Stomach smooth muscle (tissue), 2 donors: Measurements from ENCODE around the gene ARHGAP5.

Source experiments
- H3K27ac ChIP-seq: one replicate; pipeline ENCODE4 v1.7.0; 2013; ENCODE audit warnings: mild to moderate bottlenecking, low read length, inconsistent platforms
- H3K27me3 ChIP-seq, 2 donors: one replicate each; pipeline ENCODE4 v1.7.0; 2013; ENCODE audit warnings: low read length in 2 of 2; ENCODE audit not compliant: insufficient read depth in 2 of 2, control insufficient read depth in 1 of 2
- H3K36me3 ChIP-seq, 2 donors: one replicate each; pipeline ENCODE4 v1.7.0; 2013; ENCODE audit warnings: low read length in 2 of 2; ENCODE audit not compliant: control insufficient read depth in 2 of 2, insufficient read depth in 2 of 2
- H3K4me1 ChIP-seq: one replicate; pipeline ENCODE4 v1.7.0; 2013; ENCODE audit warnings: low read length; ENCODE audit not compliant: control insufficient read depth, insufficient read depth
- H3K4me3 ChIP-seq, 2 donors: one replicate each; pipeline ENCODE4 v1.7.0; 2013; ENCODE audit warnings: low read length in 2 of 2
- H3K9ac ChIP-seq, 2 donors: one replicate each; pipeline ENCODE4 v1.7.0; 2013; ENCODE audit warnings: low read length in 2 of 2, mild to moderate bottlenecking in 1 of 2
- H3K9me3 ChIP-seq, 2 donors: one replicate each; pipeline ENCODE4 v1.7.0; 2013; ENCODE audit warnings: low read length in 2 of 2; ENCODE audit not compliant: control insufficient read depth in 2 of 2
- donor health status: healthy.
- donor health status: Pancreatic carcinoma.

Gene ARHGAP5

GRCh38 chr14:32201816-32202490 is 124.8 kb downstream of the ARHGAP5 start, which contains the start of gene RNU6-7:
Gene RNU6-7, plus strand, starts transcription at chr14:32202045.
- Histone ChIP-seq H3K9ac (peak within 1 kb of the TSS; percentile 74 to 93), H3K36me3 (no peaks in the 10 kb centered on the region), H3K27me3 (no peaks in the 10 kb centered on the region), H3K9me3 (no peaks in the 10 kb centered on the region), H3K4me3 (peak within 1 kb of the TSS; percentile 68 to 87), H3K27ac (peak within 1 kb of the TSS; percentile 79), H3K4me1 (peaks cover 10% of the 10 kb centered on the region)

- H3K4me1 ChIP-seq = peaks cover 10% of the 10 kb centered on the region
- H3K27me3 ChIP-seq = no peaks in the 10 kb centered on the region
- H3K27ac ChIP-seq = peak overlapping the region; percentile 79
- H3K36me3 ChIP-seq = no peaks in the 10 kb centered on the region
- no peaks in the 10 kb centered on the region for H3K9me3 ChIP-seq
- peak overlapping the region; percentile 74 to 93 for H3K9ac ChIP-seq
- H3K4me3 ChIP-seq = peak overlapping the region; percentile 68 to 87
These were observed 125.4 kb downstream of the ARHGAP5 start for GRCh38 chr14:32202491-32202997.

- H3K9ac ChIP-seq = peak within 1 kb of the TSS; percentile 74 to 93
- H3K4me1 ChIP-seq = peaks cover 10% of the 10 kb centered on the region
- H3K27ac ChIP-seq = peak within 1 kb of the TSS; percentile 79
- no peaks in the 10 kb centered on the region for H3K36me3 ChIP-seq
- H3K27me3 ChIP-seq = no peaks in the 10 kb centered on the region
- peak within 1 kb of the TSS; percentile 68 to 87 for H3K4me3 ChIP-seq
- H3K9me3 ChIP-seq = no peaks in the 10 kb centered on the region
These were observed 126.1 kb downstream of the ARHGAP5 start, which contains the start of gene RNU6-8 for GRCh38 chr14:32202998-32203882. Gene RNU6-8, minus strand, starts transcription at chr14:32203269.

- H3K9me3 ChIP-seq = no peaks in the 10 kb centered on the region
- peak overlapping the region; percentile 68 to 87 for H3K4me3 ChIP-seq
- no peaks in the 10 kb centered on the region for H3K36me3 ChIP-seq
- H3K9ac ChIP-seq = peak overlapping the region; percentile 74 to 93
- no peaks in the 10 kb centered on the region for H3K27me3 ChIP-seq
- peaks cover 10% of the 10 kb centered on the region for H3K4me1 ChIP-seq
- H3K27ac ChIP-seq = peak overlapping the region; percentile 79
These were observed 126.8 kb downstream of the ARHGAP5 start for GRCh38 chr14:32203928-32204357.

- no peak overlapping the region for H3K27ac ChIP-seq
- no peak overlapping the region for H3K4me3 ChIP-seq
- H3K9me3 ChIP-seq = no peaks in the 10 kb centered on the region
- H3K4me1 ChIP-seq = peaks cover 10% of the 10 kb centered on the region
- H3K36me3 ChIP-seq = no peaks in the 10 kb centered on the region
- no peak overlapping the region for H3K9ac ChIP-seq
- no peaks in the 10 kb centered on the region for H3K27me3 ChIP-seq
These were observed 128.4 kb downstream of the ARHGAP5 start for GRCh38 chr14:32205554-32205953.

GRCh38 chr14:32205984-32206383 is 128.9 kb downstream of the ARHGAP5 start:
- Histone ChIP-seq H3K4me3 (no peak overlapping the region), H3K27ac (no peak overlapping the region), H3K9me3 (no peaks in the 10 kb centered on the region), H3K36me3 (no peaks in the 10 kb centered on the region), H3K4me1 (peaks cover 10% of the 10 kb centered on the region), H3K9ac (peak overlapping the region in 1 of 2 donors; percentile 14), H3K27me3 (no peaks in the 10 kb centered on the region)

GRCh38 chr14:32206552-32206951 is 129.4 kb downstream of the ARHGAP5 start:
- Histone ChIP-seq H3K9me3 (no peaks in the 10 kb centered on the region), H3K4me1 (peaks cover 10% of the 10 kb centered on the region), H3K27ac (no peak overlapping the region), H3K27me3 (no peaks in the 10 kb centered on the region), H3K36me3 (no peaks in the 10 kb centered on the region), H3K4me3 (no peak overlapping the region), H3K9ac (peak overlapping the region in 1 of 2 donors; percentile 14)

GRCh38 chr14:32208490-32208889 is 131.4 kb downstream of the ARHGAP5 start:
- Histone ChIP-seq H3K4me3 (no peak overlapping the region), H3K36me3 (no peaks in the 10 kb centered on the region), H3K9ac (no peak overlapping the region), H3K27ac (no peak overlapping the region), H3K9me3 (no peaks in the 10 kb centered on the region), H3K4me1 (no peaks in the 10 kb centered on the region), H3K27me3 (no peaks in the 10 kb centered on the region)
